ENCODE data around the gene MVP.

DNA sequence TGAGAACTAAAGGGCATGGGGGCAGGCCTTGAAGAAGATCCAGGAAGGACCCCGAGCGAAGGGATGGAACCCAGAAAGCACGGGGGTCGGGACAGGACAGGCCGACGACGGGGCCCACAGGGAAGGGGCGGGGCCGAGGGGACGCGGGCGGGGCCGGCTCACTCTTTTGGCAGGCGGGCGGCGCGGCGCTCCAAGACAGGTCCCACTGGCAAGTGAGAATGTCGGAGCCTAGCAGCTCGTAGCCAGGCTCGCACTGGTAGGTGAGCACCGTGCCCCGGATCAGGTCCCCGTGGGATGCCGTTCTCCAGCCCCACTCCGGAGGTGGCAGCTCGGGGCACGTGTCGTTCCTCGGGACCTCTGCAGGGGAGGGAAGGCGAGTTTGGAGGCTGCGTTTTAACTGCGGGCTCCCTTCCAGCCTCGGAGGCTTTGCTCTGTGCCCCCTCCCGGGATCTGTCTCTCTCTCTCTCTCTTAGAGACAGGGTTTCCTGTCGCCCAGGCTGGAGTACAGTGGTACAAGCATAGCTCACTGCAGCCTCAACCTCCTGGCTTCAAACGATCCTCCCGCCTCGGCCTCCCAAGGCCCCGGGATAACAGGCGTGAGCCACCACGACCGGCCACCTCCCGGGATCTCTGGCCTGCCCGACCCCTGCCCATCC is 56.5 kb downstream of the MVP start:
- TF ChIP-seq, protein P1, sequence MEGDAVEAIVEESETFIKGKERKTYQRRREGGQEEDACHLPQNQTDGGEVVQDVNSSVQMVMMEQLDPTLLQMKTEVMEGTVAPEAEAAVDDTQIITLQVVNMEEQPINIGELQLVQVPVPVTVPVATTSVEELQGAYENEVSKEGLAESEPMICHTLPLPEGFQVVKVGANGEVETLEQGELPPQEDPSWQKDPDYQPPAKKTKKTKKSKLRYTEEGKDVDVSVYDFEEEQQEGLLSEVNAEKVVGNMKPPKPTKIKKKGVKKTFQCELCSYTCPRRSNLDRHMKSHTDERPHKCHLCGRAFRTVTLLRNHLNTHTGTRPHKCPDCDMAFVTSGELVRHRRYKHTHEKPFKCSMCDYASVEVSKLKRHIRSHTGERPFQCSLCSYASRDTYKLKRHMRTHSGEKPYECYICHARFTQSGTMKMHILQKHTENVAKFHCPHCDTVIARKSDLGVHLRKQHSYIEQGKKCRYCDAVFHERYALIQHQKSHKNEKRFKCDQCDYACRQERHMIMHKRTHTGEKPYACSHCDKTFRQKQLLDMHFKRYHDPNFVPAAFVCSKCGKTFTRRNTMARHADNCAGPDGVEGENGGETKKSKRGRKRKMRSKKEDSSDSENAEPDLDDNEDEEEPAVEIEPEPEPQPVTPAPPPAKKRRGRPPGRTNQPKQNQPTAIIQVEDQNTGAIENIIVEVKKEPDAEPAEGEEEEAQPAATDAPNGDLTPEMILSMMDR (IDR thresholded peaks at IDR 0.05), result no peak
- TF ChIP-seq POLR2A (IDR thresholded peaks at IDR 0.05), result no peak
- TF ChIP-seq POLR2AphosphoS5 (IDR thresholded peaks at IDR 0.05; ENCODE audit: insufficient read depth in 1 of 2, low read depth in 1 of 2), result no peak
